HCT116 (cell line): Measurements from ENCODE around the gene LINGO1.

ENCODE experiments used
- CTCF ChIP-seq, 3 experiments: fragments of 200-600 bp in 1 of 3; sonication (generic) in 1 of 3; IDR thresholded peaks in 2 of 3; conservative IDR thresholded peaks in 1 of 3; 2 replicates each; pipeline ENCODE4 v1.5.1; 2012 to 2017; ENCODE audit warnings: low read depth in 2 of 3, low read length in 2 of 3, antibody characterized with exemption in 1 of 3, borderline replicate concordance in 1 of 3, control low read depth in 1 of 3, mild to moderate bottlenecking in 1 of 3, mixed read lengths in 1 of 3, mixed run types in 1 of 3, moderate library complexity in 1 of 3; ENCODE audit not compliant: insufficient read depth in 1 of 3
- EGR1 ChIP-seq: IDR thresholded peaks from 2 replicates; pipeline ENCODE4 v1.6.1; 2012; ENCODE audit warnings: low read depth
- MAX ChIP-seq: IDR thresholded peaks from 2 replicates; pipeline ENCODE4 v1.6.1; 2012
- POLR2A ChIP-seq: IDR thresholded peaks from 2 replicates; pipeline ENCODE4 v1.7.0; 2011; ENCODE audit warnings: borderline replicate concordance; ENCODE audit not compliant: insufficient read depth, insufficient read length; ENCODE audit errors: extremely low read depth
- POLR2AphosphoS5 ChIP-seq: IDR thresholded peaks from 2 replicates; pipeline ENCODE4 v1.6.1; 2011; ENCODE audit warnings: mild to moderate bottlenecking, low read depth, low read length, moderate library complexity
- REST ChIP-seq: IDR thresholded peaks from 2 replicates; pipeline ENCODE4 v1.6.1; 2012; ENCODE audit warnings: low read depth
- TCF7L2 ChIP-seq: IDR thresholded peaks from 2 replicates; pipeline ENCODE4 v1.7.0; 2011; ENCODE audit warnings: borderline replicate concordance, inconsistent platforms; ENCODE audit not compliant: insufficient read depth, insufficient read length; ENCODE audit errors: extremely low read depth

GRCh38 chr15:77644543-77645247 lies 12.0 kb upstream of the LINGO1 start:
- TF ChIP-seq REST (no peak), CTCF (IDR thresholded peaks at IDR 0.05 in 2 of 3, conservative IDR thresholded peaks at IDR 0.05 in 1 of 3; ENCODE audit: borderline replicate concordance in 1 of 3, insufficient read depth in 1 of 3, low read depth in 2 of 3, low read length in 2 of 3) (no peak), POLR2AphosphoS5 (no peak), POLR2A (no peak), MAX (no peak), EGR1 (no peak), TCF7L2 (no peak)
